Measurements from ENCODE around the gene TP53INP2. TPM values are rescaled to one million over a fixed set of nuclear protein-coding genes. Genes with fewer than 3 reads are reported as not detected.

TP53INP2 gene
- total RNA-seq, 1 experiment from 2014 or later, result 1.8 TPM

- Mint-ChIP-seq H3K9me3 (ENCODE audit: unreplicated experiment) (no peaks in the 10 kb centered on the region), H3K27ac (ENCODE audit: low read depth, unreplicated experiment) (no peak overlapping the region), H3K4me3 (ENCODE audit: unreplicated experiment) (no peak overlapping the region), H3K27me3 (ENCODE audit: insufficient read depth, unreplicated experiment) (no peaks in the 10 kb centered on the region), H3K4me1 (ENCODE audit: insufficient read depth, unreplicated experiment) (no peaks in the 10 kb centered on the region), H3K36me3 (ENCODE audit: insufficient read depth, unreplicated experiment) (peaks cover 66% of the 10 kb centered on the region)
- CTCF ChIA-PET, result interaction anchor here (0.6 kb wide), 1 partner anchor 111 kb away, joined by 3 read pairs; no protein-coding TSS in a partner anchor
- TF ChIP-seq CTCF (IDR thresholded peaks at IDR 0.05; ENCODE audit: unreplicated experiment), result no peak
- intact Hi-C loops (cut with micrococcal nuclease), result no loop called here
- no TSS peak for BruUV-seq (replicated peaks)
- DNase-seq (ENCODE audit: unreplicated experiment), result no peak
- POLR2A ChIA-PET, result no interaction called here
Measured at GRCh38 chr20:34743039-34743438, 38.9 kb downstream of the TP53INP2 start.

- H3K9me3 Mint-ChIP-seq (ENCODE audit: unreplicated experiment), result no peaks in the 10 kb centered on the region
- POLR2A ChIA-PET, result interaction anchor here (1.4 kb wide), 1 partner anchor 15 kb away, joined by 3 read pairs; no protein-coding TSS in a partner anchor
- TF ChIP-seq CTCF (IDR thresholded peaks at IDR 0.05; ENCODE audit: unreplicated experiment), result no peak
- H3K27ac Mint-ChIP-seq (ENCODE audit: low read depth, unreplicated experiment), result no peak overlapping the region
- no peak overlapping the region for H3K4me3 Mint-ChIP-seq (ENCODE audit: unreplicated experiment)
- CTCF ChIA-PET, result interaction anchor here (0.6 kb wide), 2 partner anchors 90 to 499 kb away, joined by 3 read pairs; no protein-coding TSS in a partner anchor
- intact Hi-C loops (cut with micrococcal nuclease), result no loop called here
- H3K27me3 Mint-ChIP-seq (ENCODE audit: insufficient read depth, unreplicated experiment), result no peaks in the 10 kb centered on the region
- no TSS peak for BruUV-seq (replicated peaks)
- peaks cover 78% of the 10 kb centered on the region for H3K36me3 Mint-ChIP-seq (ENCODE audit: insufficient read depth, unreplicated experiment)
- DNase-seq (ENCODE audit: unreplicated experiment), result no peak
- H3K4me1 Mint-ChIP-seq (ENCODE audit: insufficient read depth, unreplicated experiment), result no peaks in the 10 kb centered on the region
Measured at GRCh38 chr20:34744340-34744739, 40.2 kb downstream of the TP53INP2 start.

- no peaks in the 10 kb centered on the region for H3K27me3 Mint-ChIP-seq (ENCODE audit: insufficient read depth, unreplicated experiment)
- H3K36me3 Mint-ChIP-seq (ENCODE audit: insufficient read depth, unreplicated experiment), result peaks cover 78% of the 10 kb centered on the region
- H3K4me3 Mint-ChIP-seq (ENCODE audit: unreplicated experiment), result no peak overlapping the region
- no peaks in the 10 kb centered on the region for H3K4me1 Mint-ChIP-seq (ENCODE audit: insufficient read depth, unreplicated experiment)
- no TSS peak for BruUV-seq (replicated peaks)
- H3K9me3 Mint-ChIP-seq (ENCODE audit: unreplicated experiment), result no peaks in the 10 kb centered on the region
- DNase-seq (ENCODE audit: unreplicated experiment), result no peak
- H3K27ac Mint-ChIP-seq (ENCODE audit: low read depth, unreplicated experiment), result no peak overlapping the region
- no peak for TF ChIP-seq CTCF (IDR thresholded peaks at IDR 0.05; ENCODE audit: unreplicated experiment)
- POLR2A ChIA-PET, result interaction anchor here (1.4 kb wide), 1 partner anchor 14 kb away, joined by 3 read pairs; no protein-coding TSS in a partner anchor
- intact Hi-C loops (cut with micrococcal nuclease), result no loop called here
- CTCF ChIA-PET, result interaction anchor here (1.2 kb wide), 1 partner anchor 62 kb away, joined by 4 read pairs; no protein-coding TSS in a partner anchor
Measured at GRCh38 chr20:34744847-34745246, 40.7 kb downstream of the TP53INP2 start.

GRCh38 chr20:34746674-34747073 is 42.5 kb downstream of the TP53INP2 start:
- intact Hi-C loops (cut with micrococcal nuclease), result no loop called here
- Mint-ChIP-seq H3K4me1 (ENCODE audit: insufficient read depth, unreplicated experiment) (no peaks in the 10 kb centered on the region), H3K27ac (ENCODE audit: low read depth, unreplicated experiment) (no peak overlapping the region), H3K9me3 (ENCODE audit: unreplicated experiment) (no peaks in the 10 kb centered on the region), H3K36me3 (ENCODE audit: insufficient read depth, unreplicated experiment) (peaks cover 90% of the 10 kb centered on the region), H3K4me3 (ENCODE audit: unreplicated experiment) (no peak overlapping the region), H3K27me3 (ENCODE audit: insufficient read depth, unreplicated experiment) (no peaks in the 10 kb centered on the region)
- POLR2A ChIA-PET, result interaction anchor here (0.7 to 1.5 kb wide), 3 partner anchors 10 to 23 kb away, joined by 3 to 4 read pairs (median 3); no protein-coding TSS in a partner anchor
- TF ChIP-seq CTCF (IDR thresholded peaks at IDR 0.05; ENCODE audit: unreplicated experiment), result no peak
- BruUV-seq (replicated peaks), result no TSS peak
- CTCF ChIA-PET, result interaction anchor here (0.9 to 2.3 kb wide), 5 partner anchors 13 to 160 kb away, joined by 3 to 13 read pairs (median 3); no protein-coding TSS in a partner anchor
- no peak for DNase-seq (ENCODE audit: unreplicated experiment)
